Amygdala (tissue), 56 donors: Measurements from ENCODE around the gene HIVEP1.
"Not testable (repeated sequence)": the region's sequence is repeated elsewhere in the genome, so short reads cannot be mapped to it uniquely, and the experiment has no call there.

Experiments used
- DNase-seq, 56 donors: peaks; one replicate each; lab custom pipeline; 2025; lab: John Stamatoyannopoulos, UW

HIVEP1 gene

DNA sequence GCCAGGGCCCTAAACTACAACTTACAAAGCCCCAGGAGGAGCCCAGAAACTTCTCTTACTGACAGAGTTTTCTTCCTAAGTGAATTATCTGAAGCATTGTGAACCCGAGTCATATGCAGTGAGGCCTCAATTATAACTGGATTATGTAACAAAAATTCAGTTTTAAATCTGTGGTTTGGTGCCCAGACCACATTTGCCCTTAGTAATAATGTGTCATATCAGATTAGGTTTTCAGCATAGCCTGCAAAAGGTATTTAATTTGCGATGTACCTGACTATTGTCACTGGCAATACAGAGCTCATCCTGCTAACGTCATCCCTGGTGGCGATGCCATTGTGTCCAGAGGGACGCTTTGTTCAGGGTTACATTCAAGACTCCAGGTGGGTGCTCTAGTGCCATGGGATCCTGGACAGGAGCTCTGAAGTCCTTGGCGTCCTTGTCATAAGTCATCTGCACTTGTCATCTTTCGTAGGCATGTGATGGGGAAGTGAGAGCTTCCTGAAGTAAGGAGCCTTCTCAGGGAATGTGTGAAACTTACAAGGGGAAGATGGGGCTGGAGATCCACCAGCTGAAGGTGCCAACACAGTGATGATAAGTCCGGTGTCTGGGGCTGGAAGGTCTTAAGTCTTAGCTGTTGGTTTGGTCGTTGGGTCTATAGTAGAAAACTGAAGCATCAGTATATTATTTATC is 65.1 kb downstream of the HIVEP1 start:
- DNase-seq, result no peak

DNA sequence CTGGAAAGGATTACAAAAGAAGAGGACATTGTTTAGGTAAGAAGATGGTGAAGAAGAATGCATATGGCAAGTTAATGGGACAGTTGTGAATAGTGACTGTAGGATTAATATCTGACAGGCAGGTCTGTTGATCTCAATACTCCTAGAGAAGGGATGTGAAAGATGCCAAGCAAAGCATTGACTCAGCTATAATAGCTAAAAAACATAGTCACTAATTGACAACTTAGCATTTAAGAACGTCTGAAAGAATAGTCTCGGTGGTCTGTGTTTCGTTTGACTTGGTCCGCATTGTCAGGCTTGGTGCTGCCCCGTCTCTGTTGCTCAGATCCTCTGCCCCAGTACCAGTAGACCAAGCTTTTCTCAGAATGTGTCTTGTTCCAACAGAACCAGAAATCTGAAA is 65.9 kb downstream of the HIVEP1 start:
- no peak for DNase-seq

DNA sequence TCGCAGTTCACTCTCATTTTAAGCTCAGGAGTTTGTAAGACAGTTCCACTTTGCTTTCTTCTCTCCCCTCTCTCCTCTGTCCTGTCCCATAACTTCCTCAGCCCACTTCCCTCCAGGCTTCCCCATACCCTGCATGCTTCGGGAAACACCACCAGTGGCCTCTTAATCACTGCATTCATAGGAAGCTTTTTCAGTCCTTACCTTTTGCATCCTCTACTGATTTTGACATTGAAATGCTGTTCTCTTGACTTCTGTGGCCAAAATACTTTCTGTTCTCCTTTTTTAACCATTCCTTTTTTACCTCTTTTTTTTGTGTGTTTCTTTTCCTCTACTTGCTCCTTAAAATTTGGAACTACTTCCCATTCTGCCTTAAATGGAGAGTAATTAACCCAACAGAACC is 69.7 kb downstream of the HIVEP1 start:
- no peak for DNase-seq

DNA sequence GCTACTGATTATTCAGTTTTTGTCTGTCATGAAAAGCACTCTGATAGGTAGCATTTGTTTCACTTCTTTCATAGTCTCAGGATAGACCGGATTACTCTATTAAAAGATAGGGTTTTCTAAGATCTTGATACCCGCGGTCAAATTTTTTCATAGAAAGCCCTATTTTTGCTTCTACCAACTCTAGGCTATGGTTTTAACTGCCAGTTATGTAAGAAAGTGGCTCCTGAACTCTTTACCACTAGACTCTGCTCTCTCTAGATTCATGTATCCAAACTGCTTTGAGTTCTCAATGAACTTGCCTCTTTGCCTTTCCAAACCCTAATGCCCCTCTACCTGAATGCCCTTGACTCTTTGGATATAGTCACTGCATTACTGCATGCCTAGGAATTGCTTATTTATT is 70.3 kb downstream of the HIVEP1 start:
- DNase-seq, result no peak

DNA sequence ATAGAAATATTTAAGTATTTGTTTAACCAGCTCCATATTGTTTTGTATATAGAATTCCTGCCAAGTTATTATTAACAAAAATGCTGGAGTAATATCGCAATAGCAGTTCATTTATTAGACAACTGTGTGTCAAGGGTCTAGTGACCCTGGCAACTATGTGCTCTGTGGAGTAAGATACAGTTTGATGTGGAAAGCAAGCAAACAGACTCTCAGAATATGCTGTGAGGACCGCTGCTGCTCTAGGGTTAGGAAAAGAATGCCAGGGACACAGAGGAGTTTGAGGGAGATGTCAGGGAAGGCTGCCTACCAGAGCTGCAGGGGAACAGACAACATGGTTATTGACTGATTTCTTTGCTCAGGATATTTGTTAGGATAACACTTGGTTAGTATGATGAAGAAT is 71.2 kb downstream of the HIVEP1 start:
- no peak for DNase-seq

DNA sequence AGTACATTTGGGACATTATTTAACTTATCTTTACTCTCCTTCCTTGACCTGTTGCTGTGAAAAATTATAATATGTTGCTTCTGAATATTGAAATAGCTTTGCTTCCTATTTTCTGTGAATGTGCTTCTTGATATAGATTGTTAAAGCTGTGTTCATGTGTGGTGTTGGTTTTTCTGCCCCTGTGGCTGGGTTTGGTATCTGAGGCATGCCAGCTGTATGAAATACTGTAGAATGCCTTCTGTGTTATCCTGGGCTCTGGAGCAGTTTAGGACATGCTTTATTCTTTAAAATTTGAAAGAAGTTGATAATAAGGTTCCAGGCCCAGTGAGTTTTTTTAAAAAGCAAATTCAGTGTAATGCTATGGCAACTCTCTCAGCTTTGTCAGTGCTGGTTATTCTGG is 71.7 kb downstream of the HIVEP1 start:
- DNase-seq, result no peak

DNA sequence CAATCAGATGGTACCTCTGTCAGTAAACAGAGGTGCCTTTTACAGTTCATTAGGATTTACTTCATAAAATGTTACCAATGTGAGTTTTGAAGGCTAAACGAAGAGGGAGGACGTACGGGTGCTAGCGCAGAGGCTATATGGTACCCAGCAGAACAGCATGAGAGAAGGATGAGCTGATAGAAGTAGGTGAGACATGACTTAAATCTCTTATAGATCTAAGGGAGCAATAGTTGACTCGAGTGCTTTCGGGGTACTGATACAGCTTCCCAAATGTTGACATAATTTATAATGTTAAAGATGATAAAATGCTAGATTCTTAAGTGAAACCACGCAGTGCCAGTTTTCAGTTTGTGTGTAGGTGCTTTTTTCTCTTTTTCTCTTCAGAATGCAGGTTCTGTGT is 72.6 kb downstream of the HIVEP1 start:
- no peak for DNase-seq

DNA sequence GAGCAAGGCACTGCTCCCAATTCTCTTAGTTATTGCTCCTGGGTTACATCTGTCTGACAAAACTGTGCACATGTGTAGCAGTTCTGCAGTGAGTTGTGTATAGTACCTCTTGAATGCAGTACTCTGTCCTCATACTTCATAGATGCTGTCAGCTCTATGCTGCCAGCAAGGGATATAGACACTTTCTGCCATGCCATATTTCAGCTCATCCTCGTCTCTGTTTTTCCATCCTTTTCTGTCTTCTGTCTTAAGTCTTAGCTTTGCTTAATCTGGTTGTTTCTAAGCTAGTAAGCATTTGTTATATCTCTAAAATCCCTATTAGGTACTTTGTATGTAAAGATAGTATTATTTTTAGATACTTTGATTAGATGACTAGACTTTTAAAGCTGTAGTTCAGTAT is 76.4 kb downstream of the HIVEP1 start:
- DNase-seq, result no peak

DNA sequence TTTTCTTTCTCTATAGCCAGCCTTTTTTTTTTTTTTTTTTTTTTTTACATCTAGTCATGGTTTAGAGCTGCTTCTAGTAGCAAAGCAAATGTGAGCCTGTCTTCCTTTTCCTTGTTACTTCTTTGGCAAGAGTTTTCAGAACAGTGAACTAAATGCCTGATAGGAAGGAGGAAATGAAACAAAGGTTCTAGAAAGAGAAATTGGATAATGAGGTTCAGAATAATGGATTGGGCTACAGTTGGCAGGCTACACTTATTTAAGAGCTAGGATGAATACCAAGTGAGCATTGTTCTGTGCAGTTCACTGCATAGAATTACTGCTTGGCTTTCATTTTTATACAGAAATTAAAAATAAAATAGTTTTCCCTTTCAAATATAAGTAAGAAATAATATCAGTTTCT is 78.6 kb downstream of the HIVEP1 start:
- no peak for DNase-seq

DNA sequence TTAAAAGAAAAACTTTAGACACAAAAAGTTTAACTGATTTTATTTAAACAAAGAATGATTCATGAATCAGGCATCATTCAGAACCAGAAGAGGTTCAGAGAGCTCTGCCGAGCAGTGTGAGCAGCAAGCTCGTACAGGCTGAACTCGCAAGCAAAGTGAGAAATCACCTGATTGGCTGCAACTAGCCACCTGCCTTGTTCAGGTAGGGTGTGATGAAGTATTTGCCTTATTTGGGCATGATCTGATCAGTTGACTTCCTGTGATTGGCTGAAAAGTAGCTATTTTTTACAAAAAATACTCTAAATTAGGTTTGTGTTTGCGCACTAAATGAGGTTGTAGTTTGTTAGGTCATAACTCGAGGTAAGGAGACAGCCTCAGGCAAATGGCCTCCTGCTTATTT is 80.7 kb downstream of the HIVEP1 start:
- no peak for DNase-seq

DNA sequence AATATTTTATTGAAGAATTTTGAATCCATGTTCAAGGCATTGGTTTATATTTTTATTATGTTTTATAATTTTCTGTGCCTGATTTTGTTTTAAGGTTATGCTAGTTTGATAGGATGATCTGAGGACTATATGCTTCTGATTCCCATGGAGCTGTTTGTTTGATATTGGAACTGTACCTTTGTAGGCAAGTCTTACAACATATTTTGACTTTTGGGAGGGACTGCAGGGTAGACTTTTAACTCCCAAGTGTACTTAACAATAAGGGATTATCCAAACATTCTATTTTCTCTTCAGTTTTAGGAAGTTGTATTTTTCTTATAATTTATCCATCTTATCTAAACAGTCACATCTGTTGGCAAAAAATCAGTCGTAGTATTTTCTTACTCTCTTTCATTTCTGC is 82.6 kb downstream of the HIVEP1 start:
- DNase-seq, result no peak

DNA sequence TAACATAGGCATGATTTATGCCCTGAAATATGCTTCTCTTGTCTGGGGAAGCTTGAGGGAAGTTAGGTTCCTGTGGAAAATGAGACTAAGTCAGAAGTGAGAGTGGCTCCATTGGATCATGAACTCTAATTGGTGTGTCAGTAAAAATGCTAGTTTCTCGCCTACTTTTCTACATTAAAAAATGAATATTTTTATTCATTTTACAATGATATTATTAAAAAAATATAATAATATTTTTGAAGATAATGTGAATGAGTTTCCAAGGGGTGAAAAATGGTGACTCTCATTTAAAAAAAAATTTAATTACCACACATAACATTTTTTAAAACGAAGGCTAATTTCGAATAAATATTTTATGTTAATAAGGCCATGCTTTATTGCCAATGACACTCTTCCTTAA is 84.2 kb downstream of the HIVEP1 start:
- no peak for DNase-seq

DNA sequence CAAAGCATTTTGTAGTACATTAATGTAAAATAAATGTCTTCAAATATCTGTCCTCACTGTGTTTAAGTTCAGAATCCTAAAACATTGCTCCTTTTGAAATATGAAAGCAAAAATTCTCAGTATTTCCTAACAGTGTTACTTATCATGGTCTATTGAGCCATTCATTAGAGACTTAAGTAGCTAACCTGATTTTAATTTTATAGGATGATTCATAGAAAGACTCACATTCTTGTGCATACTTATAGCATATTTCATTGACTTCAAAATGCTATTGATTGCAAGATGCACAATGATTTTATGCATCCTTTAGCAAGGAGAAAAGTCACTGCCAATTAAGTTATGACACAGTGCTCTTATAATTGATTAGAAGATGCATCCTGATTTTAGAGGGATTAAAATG is 85.7 kb downstream of the HIVEP1 start:
- DNase-seq, result no peak

DNA sequence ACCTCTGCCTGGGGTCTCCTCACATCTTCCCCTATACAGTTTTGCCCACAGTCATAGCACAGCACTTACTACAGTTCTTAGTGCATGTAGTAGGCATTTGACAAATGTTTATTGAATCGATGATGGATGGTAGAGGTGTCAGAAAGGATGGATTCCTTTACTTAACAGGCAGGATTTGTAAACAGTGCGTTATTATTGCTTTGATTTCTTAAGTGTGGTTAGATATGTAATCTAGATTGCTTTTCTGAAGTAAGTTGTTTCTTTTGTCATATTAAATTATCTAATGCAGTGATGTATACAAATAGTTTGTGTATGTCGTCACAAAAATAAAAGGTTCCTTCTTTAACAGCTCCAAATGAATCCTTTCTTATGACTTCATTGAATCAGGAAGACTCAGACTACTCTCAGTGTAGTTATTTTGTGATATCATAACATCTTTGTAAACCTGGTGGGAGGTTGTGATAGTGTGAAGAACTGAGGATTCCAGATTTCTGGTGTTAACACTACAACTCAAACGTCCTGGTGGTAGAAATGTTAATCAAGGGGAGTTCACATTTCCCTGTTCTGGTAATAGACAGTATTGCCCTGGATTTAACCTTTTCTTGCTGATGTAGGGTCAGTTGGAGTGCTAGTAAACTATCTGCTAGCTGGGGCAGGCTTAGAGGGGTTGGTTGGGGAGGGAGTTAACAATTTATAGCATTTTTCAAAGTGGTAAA is 87.7 kb downstream of the HIVEP1 start:
- DNase-seq, result no peak

DNA sequence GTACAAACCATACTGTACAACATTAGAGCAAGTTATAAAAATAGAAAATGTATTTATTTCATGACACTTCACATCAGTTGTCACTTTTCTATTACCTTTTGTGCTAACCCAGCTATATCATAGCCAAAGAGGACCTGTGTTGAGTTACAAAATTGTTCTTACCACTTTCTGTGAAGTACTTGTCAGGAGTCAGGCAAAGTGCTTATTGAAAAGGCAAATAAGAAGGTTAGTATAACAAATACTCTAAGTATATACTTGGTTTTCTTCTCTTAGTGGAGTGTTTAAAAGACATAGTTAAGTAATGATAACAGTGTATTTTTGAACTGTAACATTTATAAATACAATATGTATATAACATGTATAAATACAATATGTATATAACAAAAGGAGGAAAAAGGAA is 88.9 kb downstream of the HIVEP1 start:
- no peak for DNase-seq

DNA sequence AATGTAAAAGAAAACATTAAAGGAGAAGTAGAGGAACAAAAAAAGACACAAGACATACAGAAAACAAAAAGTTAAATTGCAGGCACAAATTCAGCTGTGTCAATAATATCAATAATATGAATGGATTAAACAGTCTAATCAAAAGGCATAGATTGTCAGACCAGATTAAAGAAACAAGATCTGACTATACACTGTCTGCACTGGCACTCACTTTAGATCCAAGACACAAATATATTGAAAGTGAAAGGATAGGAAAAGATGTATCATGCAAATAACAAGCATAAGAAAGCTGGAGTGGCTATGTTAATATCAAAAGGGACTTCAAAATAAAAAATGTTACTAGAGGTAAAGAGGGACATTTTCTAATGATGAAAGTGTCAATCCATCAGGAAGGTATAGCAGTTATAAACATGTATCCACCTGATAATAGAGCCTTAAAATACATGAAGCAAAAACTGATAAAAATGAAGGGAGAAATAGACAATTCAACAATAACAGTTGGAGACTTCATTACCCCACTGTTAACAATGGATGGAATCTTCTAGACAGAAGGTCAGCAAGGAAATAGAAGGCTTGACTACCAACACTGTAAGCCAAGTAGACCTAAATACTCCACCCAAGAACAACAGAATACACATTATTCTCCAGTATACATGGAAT is 89.7 kb downstream of the HIVEP1 start:
- no peak for DNase-seq

DNA sequence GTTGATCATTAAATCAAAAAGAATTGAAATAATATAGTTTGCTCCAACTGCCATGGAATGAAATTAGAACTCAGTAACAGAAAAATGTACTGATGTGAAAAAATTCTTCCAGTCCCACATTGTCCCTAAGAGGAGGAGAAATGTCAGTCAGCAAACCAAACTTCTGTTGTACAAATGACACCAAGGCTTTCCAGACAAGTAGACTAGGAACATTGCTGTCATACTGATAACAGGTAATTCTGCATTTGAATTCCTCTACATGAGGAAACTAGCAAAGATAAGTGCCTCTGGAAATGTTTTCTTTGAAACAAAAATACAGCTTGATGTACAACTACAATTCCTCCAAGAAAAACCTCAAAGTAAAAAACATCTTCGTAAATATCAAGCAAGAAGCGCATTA is 90.2 kb downstream of the HIVEP1 start:
- DNase-seq, result no peak

DNA sequence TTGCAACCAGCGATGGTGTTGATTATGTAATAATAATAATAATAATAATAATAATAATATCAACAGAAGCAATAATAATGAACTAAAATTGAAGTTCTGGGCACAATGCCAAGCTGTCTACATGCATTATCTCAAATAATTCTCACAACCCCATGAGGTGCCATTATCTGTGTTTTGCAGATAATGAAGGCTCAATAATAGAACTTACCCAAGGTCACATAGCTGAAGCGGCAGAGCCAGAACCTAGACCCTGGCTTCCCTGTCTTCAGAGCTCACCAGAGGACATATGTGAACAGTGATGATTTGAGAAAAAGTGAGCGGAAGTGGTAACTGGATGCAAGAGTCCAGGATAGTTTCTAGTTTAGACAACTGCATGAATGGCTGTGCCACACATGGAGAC is 91.0 kb downstream of the HIVEP1 start:
- DNase-seq, result no peak

DNA sequence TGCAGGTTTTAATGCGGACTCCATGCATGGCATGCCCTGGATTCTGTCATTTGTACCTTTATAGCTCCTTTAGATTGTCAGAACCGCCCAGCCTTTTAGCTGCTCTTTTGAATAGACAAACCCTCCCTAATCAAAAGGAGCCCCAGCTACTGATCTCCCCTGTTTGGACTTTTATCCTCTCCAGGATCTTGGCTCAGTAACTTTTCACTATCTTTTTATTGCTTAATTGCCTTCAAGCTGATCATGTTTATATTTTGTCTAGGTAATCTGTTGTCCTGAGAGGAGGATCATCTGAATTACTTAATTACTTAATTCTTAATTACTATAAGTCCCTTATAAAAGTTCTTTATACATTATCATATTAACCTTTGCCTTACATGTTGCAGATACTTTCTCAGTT is 93.2 kb downstream of the HIVEP1 start:
- no peak for DNase-seq

DNA sequence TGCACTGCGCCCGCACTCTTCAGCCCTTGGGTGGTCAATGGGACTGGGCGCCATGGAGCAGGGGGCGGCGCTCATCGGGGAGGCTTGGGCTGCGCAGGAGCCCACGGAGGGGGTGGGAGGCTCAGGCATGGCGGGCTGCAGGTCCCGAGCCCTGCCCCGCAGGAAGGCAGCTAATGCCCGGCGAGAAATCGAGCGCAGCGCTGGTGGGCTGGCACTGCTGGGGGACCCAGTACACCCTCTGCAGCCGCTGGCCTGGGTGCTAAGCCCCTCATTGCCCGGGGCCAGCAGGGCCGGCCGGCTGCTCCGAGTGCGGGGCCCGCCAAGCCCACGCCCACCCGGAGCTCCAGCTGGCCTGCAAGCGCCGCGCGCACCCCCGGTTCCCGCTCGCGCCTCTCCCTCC is 96.3 kb downstream of the HIVEP1 start:
- DNase-seq, result not testable (repeated sequence)

DNA sequence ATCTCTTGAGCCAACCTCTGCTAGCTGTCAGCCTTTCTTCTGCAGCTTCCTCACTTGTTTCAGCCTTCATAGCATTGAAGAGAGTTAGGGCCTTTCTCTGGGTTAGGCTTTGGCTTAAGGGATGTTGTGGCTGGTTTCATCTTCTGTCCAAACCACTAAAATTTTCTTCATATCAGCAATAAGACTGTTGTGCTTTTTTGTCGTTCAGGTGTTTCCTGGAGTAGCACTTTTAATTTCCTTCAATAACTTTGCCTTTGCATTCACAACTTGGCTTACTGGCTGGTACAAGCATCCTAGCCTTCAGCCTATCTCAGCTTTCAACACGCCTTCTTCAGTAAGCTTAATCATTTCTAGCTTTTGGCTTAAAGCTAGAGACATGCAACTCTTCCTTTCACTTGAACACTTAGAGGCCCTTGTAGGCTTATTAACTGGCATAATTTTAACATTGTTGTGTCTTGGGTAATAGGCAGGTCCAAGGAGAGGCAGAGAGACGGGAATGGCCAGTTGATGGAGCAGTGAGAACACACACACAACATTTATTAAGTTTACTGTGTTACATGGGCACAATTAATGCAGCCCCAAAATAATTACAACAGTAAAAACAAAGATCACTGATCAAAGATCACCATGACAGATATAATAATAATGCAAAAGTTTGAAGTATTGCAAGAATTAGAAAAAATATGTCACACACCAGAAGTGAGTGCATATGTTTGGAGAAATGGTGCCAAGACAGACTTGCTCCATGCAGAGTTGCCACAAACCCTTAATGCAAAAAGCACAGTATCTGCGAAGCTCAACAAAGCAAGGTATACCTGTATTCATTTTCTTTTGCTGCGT is 98.6 kb downstream of the HIVEP1 start:
- DNase-seq, result no peak
